K562 (cell line): ENCODE data around the gene PICK1. TPM values are rescaled to one million over a fixed set of nuclear protein-coding genes. Genes with fewer than 3 reads are reported as not detected.
A peak's percentile ranks its signal among the peaks of the same experiment; 100 is the strongest.

Experiments
- ATAC-seq: fragments of 200-7000 bp; cut with Tn5 transposase; 3 replicates; pipeline ENCODE4 v1.9.1; 2020; ENCODE audit warnings: moderate library complexity
- BruUV-seq: library from RNA; stranded (reverse); fragments of 400-500 nt; replicated peaks from 2 replicates; lab custom pipeline; 2021; lab: Mats Ljungman, UMichigan
- CTCF ChIA-PET: fragments of 300-600 bp; formaldehyde crosslinking; extraction: SDS; loops from one replicate; lab custom pipeline; 2021; ENCODE audit warnings: low intra/inter-chr PET ratio; lab: Yijun Ruan, JAX
- POLR2A ChIA-PET: fragments of 300-600, 350-650 bp; sonication (Branson Sonifier 250); formaldehyde crosslinking; extraction: SDS; loops from one replicate; lab custom pipeline; 2021; ENCODE audit warnings: antibody characterized with exemption, inconsistent platforms; lab: Yijun Ruan, JAX
- DNase-seq, 4 experiments: peaks; one replicate each; pipeline versions ENCODE4 v3.0.0 to v3.0.0-alpha.2; 2011 to 2018; ENCODE audit warnings: low spot score in 3 of 4, mixed read lengths in 3 of 4; ENCODE audit errors: extremely low read depth in 1 of 4
- FAIRE-seq: peaks from 2 replicates; lab custom pipeline; 2011; peaks lifted over from hg19 to GRCh38; lab: Jason Lieb, UNC
- H2AFZ ChIP-seq: 2 replicates; pipeline ENCODE4 v1.6.0; 2011; ENCODE audit warnings: low read depth, low read length, control low read depth, inconsistent platforms
- H3K27ac ChIP-seq: fragments of 200-600 bp; 3 replicates; pipeline ENCODE4 v1.8.0; 2011; ENCODE audit warnings: low read depth, mild to moderate bottlenecking, control low read depth, inconsistent platforms, low read length, moderate library complexity, mixed read lengths; ENCODE audit errors: extremely low read depth
- H3K27me3 ChIP-seq, 2 experiments: fragments of 300-600 bp in 1 of 2; 2 replicates in 1 of 2; 3 replicates in 1 of 2; pipeline versions ENCODE4 v1.6.0 to v1.8.0; 2011; ENCODE audit warnings: inconsistent platforms in 2 of 2, low read length in 2 of 2, mild to moderate bottlenecking in 1 of 2, mixed read lengths in 1 of 2, moderate library complexity in 1 of 2; ENCODE audit not compliant: control insufficient read depth in 2 of 2, insufficient read depth in 2 of 2
- H3K36me3 ChIP-seq: fragments of 300-600 bp; 3 replicates; pipeline ENCODE4 v1.8.0; 2011; ENCODE audit warnings: mild to moderate bottlenecking, low read length, inconsistent platforms; ENCODE audit not compliant: control insufficient read depth, insufficient read depth
- H3K4me1 ChIP-seq, 2 experiments: fragments of 200-600 bp in 1 of 2; replicated peaks in 1 of 2; 2 replicates in 1 of 2; 3 replicates in 1 of 2; pipeline versions ENCODE4 v1.5.1 to v1.8.0; 2011; ENCODE audit warnings: inconsistent platforms in 2 of 2, low read length in 2 of 2, mild to moderate bottlenecking in 1 of 2, mixed read lengths in 1 of 2, moderate library complexity in 1 of 2; ENCODE audit not compliant: control insufficient read depth in 2 of 2, insufficient read depth in 2 of 2
- H3K4me2 ChIP-seq: 2 replicates; pipeline ENCODE4 v1.6.1; 2011; ENCODE audit warnings: low read length, control low read depth, inconsistent platforms, mixed read lengths; ENCODE audit not compliant: insufficient read depth
- H3K4me3 ChIP-seq: fragments of 200-600 bp; sonication (generic), shearing (Covaris generic); 2 replicates; pipeline ENCODE4 v1.5.1; 2016; ENCODE audit warnings: control low read depth, inconsistent platforms
- H3K79me2 ChIP-seq: fragments of 200-600 bp; 3 replicates; pipeline ENCODE4 v1.8.0; 2011; ENCODE audit warnings: low read length, inconsistent platforms; ENCODE audit not compliant: control insufficient read depth, insufficient read depth
- H3K9ac ChIP-seq, 2 experiments: 2 replicates each; pipeline versions ENCODE4 v1.6.0 to v1.6.1; 2011; ENCODE audit warnings: low read depth in 2 of 2, low read length in 2 of 2, control low read depth in 1 of 2, inconsistent platforms in 1 of 2, mild to moderate bottlenecking in 1 of 2, mixed read lengths in 1 of 2; ENCODE audit not compliant: insufficient read depth in 1 of 2
- H3K9me1 ChIP-seq: one replicate; pipeline ENCODE4 v1.6.0; 2011; ENCODE audit warnings: inconsistent platforms, mild to moderate bottlenecking, low read length, moderate library complexity; ENCODE audit not compliant: control insufficient read depth, insufficient read depth
- H3K9me3 ChIP-seq: replicated peaks from 2 replicates; pipeline ENCODE4 v1.5.1; 2011; ENCODE audit warnings: low read depth, low read length, inconsistent platforms; ENCODE audit not compliant: control insufficient read depth, insufficient read depth
- H4K20me1 ChIP-seq: replicated peaks from 2 replicates; pipeline ENCODE4 v1.6.1; 2011; ENCODE audit warnings: low read length, inconsistent platforms, mixed read lengths; ENCODE audit not compliant: control insufficient read depth, insufficient read depth
- CREB1 ChIP-seq, 2 experiments: sonication (generic) in 1 of 2; formaldehyde crosslinking in 1 of 2; IDR thresholded peaks; 2 replicates each; pipeline versions ENCODE4 v1.6.1 to v1.8.0; 2012 to 2022; ENCODE audit warnings: inconsistent platforms in 1 of 2, mild to moderate bottlenecking in 1 of 2, missing genetic modification reagents in 1 of 2, moderate library complexity in 1 of 2
- WGBS: fragments of 100-300 bp; shearing (Covaris generic); methylation state at CpG from one replicate; pipeline ENCODE4 v1.1.6; 2016; ENCODE audit warnings: low coverage, mixed read lengths; ENCODE audit not compliant: insufficient coverage; ENCODE audit errors: missing lambda C conversion rate; 5-methylcytosine and 5-hydroxymethylcytosine counted together
- in situ Hi-C: fragments of 300-500 bp; cut with MboI; formaldehyde crosslinking; loops from 4 replicates; pipeline ENCODE4 v1.15.0; 2018; ENCODE audit warnings: inconsistent platforms, mixed read lengths
- intact Hi-C: fragments of 100-400 bp; cut with micrococcal nuclease; formaldehyde crosslinking; loops from 2 replicates; pipeline ENCODE4 v1.14.2; 2022
- polyA plus RNA-seq, 8 experiments: library from polyadenylated mRNA; depleted of rRNA in 4 of 8; stranded (reverse) in 5 of 8; unstranded in 3 of 8; fragments of >200 nt; fragmentation: Nextera tagmentation in 2 of 8; fragmentation: Illumina TruSeq in 1 of 8; extraction: Ambion mirVana in 2 of 8; extraction: Trizol in 1 of 8; gene quantifications; 2 replicates each; pipeline versions ENCODE4 v1.2.1 to v1.2.3, GENCODE V29; 2011 to 2014; ENCODE audit warnings: inconsistent platforms in 1 of 8, missing spikeins in 1 of 8
- total RNA-seq, 7 experiments: library from RNA; depleted of rRNA in 6 of 7; stranded (reverse); fragments of >200 nt in 6 of 7; fragmentation: Illumina TruSeq in 2 of 7; extraction: Trizol in 2 of 7; gene quantifications; 2 replicates each; pipeline versions ENCODE4 v1.2.1 to v1.2.3, GENCODE V29; 2011 to 2021; ENCODE audit warnings: low replicate concordance in 1 of 7
- TF ChIP-seq, protein P1 (sequence below): sonication (generic); formaldehyde crosslinking; IDR thresholded peaks from 2 replicates; pipeline ENCODE4 v1.8.1; 2023; ENCODE audit warnings: mild to moderate bottlenecking, missing genetic modification reagents
- TF ChIP-seq, protein P2 (sequence below): fragments of 450-650 bp; IDR thresholded peaks from 2 replicates; pipeline ENCODE4 v1.6.1; 2017; ENCODE audit warnings: antibody characterized with exemption, mild to moderate bottlenecking

Gene PICK1
- total and polyA plus RNA-seq, 9 of the 15 experiments (the other 6 are each of a cell fraction or from before 2014, with no cell fraction given): 0.06 to 11.0 (median 7.9) TPM; not detected in 1

DNA sequence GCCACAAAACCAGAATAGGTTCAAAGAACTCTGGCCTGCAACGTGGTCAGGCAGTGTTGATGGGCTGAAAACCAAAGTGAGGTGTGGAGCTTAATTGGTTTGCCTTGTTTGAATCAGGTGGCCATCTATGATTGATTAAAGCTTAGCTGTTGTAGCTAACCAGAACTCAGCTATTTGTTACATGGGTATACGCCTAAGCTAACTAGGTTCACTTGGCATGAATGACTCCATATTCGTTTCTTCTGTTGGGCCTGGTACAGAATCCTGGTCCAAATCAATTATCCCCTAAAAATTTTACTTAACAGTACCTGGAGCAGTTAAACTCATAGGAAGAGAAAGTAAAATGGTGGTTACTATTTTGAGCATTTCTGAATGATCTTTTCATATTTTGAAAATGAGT is 61.0 kb downstream of the PICK1 start:
- Histone ChIP-seq H3K4me1 (peaks cover 0 to 32% of the 10 kb centered on the region in 2 experiments; a peak in 2 of 5 replicates), H3K79me2 (no peaks in the 10 kb centered on the region), H3K27me3 (no peaks in the 10 kb centered on the region), H3K4me3 (no peak overlapping the region), H3K36me3 (no peaks in the 10 kb centered on the region), H3K9ac (no peak overlapping the region), H4K20me1 (no peaks in the 10 kb centered on the region), H3K4me2 (no peak overlapping the region), H3K9me3 (no peaks in the 10 kb centered on the region), H2AFZ (no peak overlapping the region), H3K9me1 (no peaks in the 10 kb centered on the region), H3K27ac (no peak overlapping the region)
- ChIA-PET CTCF (no interaction called here), POLR2A (no interaction called here)
- 52% methylated on average over 3 of the region's 3 CpGs for WGBS
- BruUV-seq: no TSS peak
- intact Hi-C loops (loop anchor here (10.0 kb wide), 1 partner anchor 87 kb away; the partner anchor contains the start of gene MAFF), in situ Hi-C loops (no loop called here)
- no peak for DNase-seq
- TF ChIP-seq, protein P1, sequence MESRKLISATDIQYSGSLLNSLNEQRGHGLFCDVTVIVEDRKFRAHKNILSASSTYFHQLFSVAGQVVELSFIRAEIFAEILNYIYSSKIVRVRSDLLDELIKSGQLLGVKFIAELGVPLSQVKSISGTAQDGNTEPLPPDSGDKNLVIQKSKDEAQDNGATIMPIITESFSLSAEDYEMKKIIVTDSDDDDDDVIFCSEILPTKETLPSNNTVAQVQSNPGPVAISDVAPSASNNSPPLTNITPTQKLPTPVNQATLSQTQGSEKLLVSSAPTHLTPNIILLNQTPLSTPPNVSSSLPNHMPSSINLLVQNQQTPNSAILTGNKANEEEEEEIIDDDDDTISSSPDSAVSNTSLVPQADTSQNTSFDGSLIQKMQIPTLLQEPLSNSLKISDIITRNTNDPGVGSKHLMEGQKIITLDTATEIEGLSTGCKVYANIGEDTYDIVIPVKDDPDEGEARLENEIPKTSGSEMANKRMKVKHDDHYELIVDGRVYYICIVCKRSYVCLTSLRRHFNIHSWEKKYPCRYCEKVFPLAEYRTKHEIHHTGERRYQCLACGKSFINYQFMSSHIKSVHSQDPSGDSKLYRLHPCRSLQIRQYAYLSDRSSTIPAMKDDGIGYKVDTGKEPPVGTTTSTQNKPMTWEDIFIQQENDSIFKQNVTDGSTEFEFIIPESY (CRISPR knock-in tag): no peak
- no peak for TF ChIP-seq CREB1 (IDR thresholded peaks at IDR 0.05)
- no peak for TF ChIP-seq CREB1 (CRISPR knock-in tag; IDR thresholded peaks at IDR 0.05)
- TF ChIP-seq, protein P2, sequence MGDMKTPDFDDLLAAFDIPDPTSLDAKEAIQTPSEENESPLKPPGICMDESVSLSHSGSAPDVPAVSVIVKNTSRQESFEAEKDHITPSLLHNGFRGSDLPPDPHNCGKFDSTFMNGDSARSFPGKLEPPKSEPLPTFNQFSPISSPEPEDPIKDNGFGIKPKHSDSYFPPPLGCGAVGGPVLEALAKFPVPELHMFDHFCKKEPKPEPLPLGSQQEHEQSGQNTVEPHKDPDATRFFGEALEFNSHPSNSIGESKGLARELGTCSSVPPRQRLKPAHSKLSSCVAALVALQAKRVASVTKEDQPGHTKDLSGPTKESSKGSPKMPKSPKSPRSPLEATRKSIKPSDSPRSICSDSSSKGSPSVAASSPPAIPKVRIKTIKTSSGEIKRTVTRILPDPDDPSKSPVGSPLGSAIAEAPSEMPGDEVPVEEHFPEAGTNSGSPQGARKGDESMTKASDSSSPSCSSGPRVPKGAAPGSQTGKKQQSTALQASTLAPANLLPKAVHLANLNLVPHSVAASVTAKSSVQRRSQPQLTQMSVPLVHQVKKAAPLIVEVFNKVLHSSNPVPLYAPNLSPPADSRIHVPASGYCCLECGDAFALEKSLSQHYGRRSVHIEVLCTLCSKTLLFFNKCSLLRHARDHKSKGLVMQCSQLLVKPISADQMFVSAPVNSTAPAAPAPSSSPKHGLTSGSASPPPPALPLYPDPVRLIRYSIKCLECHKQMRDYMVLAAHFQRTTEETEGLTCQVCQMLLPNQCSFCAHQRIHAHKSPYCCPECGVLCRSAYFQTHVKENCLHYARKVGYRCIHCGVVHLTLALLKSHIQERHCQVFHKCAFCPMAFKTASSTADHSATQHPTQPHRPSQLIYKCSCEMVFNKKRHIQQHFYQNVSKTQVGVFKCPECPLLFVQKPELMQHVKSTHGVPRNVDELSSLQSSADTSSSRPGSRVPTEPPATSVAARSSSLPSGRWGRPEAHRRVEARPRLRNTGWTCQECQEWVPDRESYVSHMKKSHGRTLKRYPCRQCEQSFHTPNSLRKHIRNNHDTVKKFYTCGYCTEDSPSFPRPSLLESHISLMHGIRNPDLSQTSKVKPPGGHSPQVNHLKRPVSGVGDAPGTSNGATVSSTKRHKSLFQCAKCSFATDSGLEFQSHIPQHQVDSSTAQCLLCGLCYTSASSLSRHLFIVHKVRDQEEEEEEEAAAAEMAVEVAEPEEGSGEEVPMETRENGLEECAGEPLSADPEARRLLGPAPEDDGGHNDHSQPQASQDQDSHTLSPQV: 0 out of 2 replicates have a peak, but pooled peaks have one; percentile 40
- no peak for ATAC-seq
- FAIRE-seq: no peak
